GM19455 (cell line): ENCODE measurements around the gene PDF.

Experiments used
- ATAC-seq: cut with Tn5 transposase; IDR thresholded peaks from one replicate; pipeline ENCODE4 v1.9.1; 2021; ENCODE audit not compliant: unreplicated experiment

The PDF gene

GRCh38 chr16:69339289-69340094 lies 9.1 kb upstream of the PDF start, which contains the start of the genes COG8 and NIP7:
Gene COG8, minus strand, starts transcription at chr16:69339564. Its CDS starts 12 bp downstream, at chr16:69339552.
Gene NIP7, plus strand, starts transcription at chr16:69339772. Its CDS starts 58 bp downstream, at chr16:69339830.
- ATAC-seq: peak; percentile 90

GRCh38 chr16:69338557-69339288 lies 8.3 kb upstream of the PDF start:
- ATAC-seq: no peak

GRCh38 chr16:69334696-69335095 lies 4.3 kb upstream of the PDF start:
- no peak for ATAC-seq

- peak; percentile 39 for ATAC-seq
Measured at GRCh38 chr16:69329369-69330285, 761 bp downstream of the PDF start.

- no peak for ATAC-seq
Measured at GRCh38 chr16:69328854-69329316, 1.5 kb downstream of the PDF start.

- ATAC-seq: no peak
Measured at GRCh38 chr16:69327585-69328310, 2.6 kb downstream of the PDF start.

GRCh38 chr16:69326172-69326873 lies 4.1 kb downstream of the PDF start:
- no peak for ATAC-seq

GRCh38 chr16:69325784-69326171 lies 4.6 kb downstream of the PDF start:
- no peak for ATAC-seq

- ATAC-seq: no peak
Measured at GRCh38 chr16:69324585-69325253, 5.7 kb downstream of the PDF start.

- ATAC-seq: no peak
Measured at GRCh38 chr16:69324013-69324531, 6.3 kb downstream of the PDF start.

- ATAC-seq: no peak
Measured at GRCh38 chr16:69323415-69323814, 7.0 kb downstream of the PDF start.

- ATAC-seq: no peak
Measured at GRCh38 chr16:69322343-69322742, 8.0 kb downstream of the PDF start.

GRCh38 chr16:69321080-69321479 lies 9.3 kb downstream of the PDF start:
- no peak for ATAC-seq

GRCh38 chr16:69320740-69321073 lies 9.7 kb downstream of the PDF start:
- ATAC-seq: no peak

GRCh38 chr16:69319826-69320739 lies 10.3 kb downstream of the PDF start:
- ATAC-seq: no peak

GRCh38 chr16:69319381-69319780 lies 11.0 kb downstream of the PDF start:
- no peak for ATAC-seq

GRCh38 chr16:69318911-69319289 lies 11.5 kb downstream of the PDF start:
- ATAC-seq: no peak
